MM.1S (cell line): ENCODE results near the gene POLR1B.

Experiments used
- DNase-seq: peaks from one replicate; pipeline ENCODE4 v3.0.0-alpha.2; 2015
- H2AFZ ChIP-seq: fragments of 300-600 bp; sonication (generic); 2 replicates; pipeline ENCODE4 v1.6.0; 2016; ENCODE audit warnings: antibody characterized with exemption, low read length
- H3F3A ChIP-seq: fragments of 300-600 bp; sonication (generic); 2 replicates; pipeline ENCODE4 v1.6.1; 2016; ENCODE audit warnings: mild to moderate bottlenecking, antibody characterized with exemption, low read length, moderate library complexity, mixed read lengths; ENCODE audit not compliant: insufficient read depth
- H3K27ac ChIP-seq: fragments of 300-600 bp; sonication (generic); 2 replicates; pipeline ENCODE4 v1.5.1; 2016; ENCODE audit warnings: mild to moderate bottlenecking, low read length
- H3K27me3 ChIP-seq: fragments of 300-600 bp; sonication (generic); replicated peaks from 2 replicates; pipeline ENCODE4 v1.6.0; 2016; ENCODE audit warnings: low read length; ENCODE audit not compliant: insufficient read depth
- H3K36me3 ChIP-seq: fragments of 300-600 bp; sonication (generic); replicated peaks from 2 replicates; pipeline ENCODE4 v1.6.1; 2016; ENCODE audit warnings: mild to moderate bottlenecking, low read length, mixed read lengths; ENCODE audit not compliant: insufficient read depth
- H3K4me1 ChIP-seq: fragments of 300-600 bp; sonication (generic); 2 replicates; pipeline ENCODE4 v1.6.1; 2016; ENCODE audit warnings: low read length, mixed read lengths
- H3K4me2 ChIP-seq: fragments of 300-600 bp; sonication (generic); 2 replicates; pipeline ENCODE4 v1.6.0; 2016; ENCODE audit warnings: low read depth, low read length
- H3K4me3 ChIP-seq: fragments of 300-600 bp; sonication (generic); 2 replicates; pipeline ENCODE4 v1.5.1; 2016; ENCODE audit warnings: low read length, mixed read lengths
- H3K79me2 ChIP-seq: fragments of 300-600 bp; sonication (generic); 2 replicates; pipeline ENCODE4 v1.6.1; 2016; ENCODE audit warnings: mixed run types, low read length, mixed read lengths
- H3K9ac ChIP-seq: fragments of 300-600 bp; sonication (generic); 2 replicates; pipeline ENCODE4 v1.6.1; 2016; ENCODE audit warnings: low read length, mixed read lengths
- H3K9me2 ChIP-seq: fragments of 300-600 bp; sonication (generic); replicated peaks from 2 replicates; pipeline ENCODE4 v1.6.1; 2016; ENCODE audit warnings: mild to moderate bottlenecking, low read length, mixed read lengths; ENCODE audit not compliant: insufficient read depth
- H3K9me3 ChIP-seq: fragments of 300-600 bp; sonication (generic); replicated peaks from 2 replicates; pipeline ENCODE4 v1.6.1; 2016; ENCODE audit warnings: mild to moderate bottlenecking, low read length, mixed read lengths; ENCODE audit not compliant: insufficient read depth
- H4K20me1 ChIP-seq: fragments of 300-600 bp; sonication (generic); 2 replicates; pipeline ENCODE4 v1.6.1; 2016; ENCODE audit warnings: mild to moderate bottlenecking, low read length, moderate library complexity, mixed read lengths; ENCODE audit not compliant: insufficient read depth
- CTCF ChIP-seq: fragments of 300-600 bp; sonication (generic); IDR thresholded peaks from 2 replicates; pipeline ENCODE4 v1.5.1; 2016; ENCODE audit warnings: antibody characterized with exemption, low read length, mixed read lengths
- EZH2 ChIP-seq: fragments of 300-600 bp; sonication (generic); optimal IDR thresholded peaks from 2 replicates; pipeline ENCODE3; 2017; ENCODE audit warnings: low read depth, mild to moderate bottlenecking, antibody characterized with exemption, low read length, mixed read lengths
- EZH2phosphoT487 ChIP-seq: fragments of 300-600 bp; sonication (generic); IDR thresholded peaks from 2 replicates; pipeline ENCODE4 v1.6.1; 2018; ENCODE audit warnings: antibody characterized with exemption, low read length

Gene POLR1B

GRCh38 chr2:112622528-112622849, 80.2 kb downstream of the POLR1B start:
- H2AFZ ChIP-seq = no peak overlapping the region
- H3K36me3 ChIP-seq = no peaks in the 10 kb centered on the region
- H3K4me1 ChIP-seq = peaks cover 10% of the 10 kb centered on the region
- H3K4me3 ChIP-seq = no peak overlapping the region
- H3K27ac ChIP-seq = no peak overlapping the region
- H3K9me2 ChIP-seq = no peaks in the 10 kb centered on the region
- H3K9me3 ChIP-seq = no peaks in the 10 kb centered on the region
- no peak overlapping the region for H3K9ac ChIP-seq
- no peak for TF ChIP-seq CTCF
- no peak for TF ChIP-seq EZH2phosphoT487
- TF ChIP-seq EZH2 = no peak
- H3K4me2 ChIP-seq = no peak overlapping the region
- H3K79me2 ChIP-seq = no peaks in the 10 kb centered on the region
- DNase-seq = no peak
- H4K20me1 ChIP-seq = no peaks in the 10 kb centered on the region
- peaks cover 9% of the 10 kb centered on the region for H3K27me3 ChIP-seq
- peaks cover 4% of the 10 kb centered on the region for H3F3A ChIP-seq

- H3K36me3 ChIP-seq = no peaks in the 10 kb centered on the region
- H2AFZ ChIP-seq = no peak overlapping the region
- peak; percentile 59 for DNase-seq
- H3K9ac ChIP-seq = no peak overlapping the region
- peaks cover 4% of the 10 kb centered on the region for H3F3A ChIP-seq
- H3K27me3 ChIP-seq = peaks cover 24% of the 10 kb centered on the region
- no peaks in the 10 kb centered on the region for H3K9me2 ChIP-seq
- H3K9me3 ChIP-seq = no peaks in the 10 kb centered on the region
- H3K4me2 ChIP-seq = no peak overlapping the region; the same call in 1 of the 2 replicates
- no peaks in the 10 kb centered on the region for H3K79me2 ChIP-seq
- TF ChIP-seq EZH2phosphoT487 = no peak
- TF ChIP-seq EZH2 = no peak
- TF ChIP-seq CTCF = no peak
- no peaks in the 10 kb centered on the region for H4K20me1 ChIP-seq
- H3K27ac ChIP-seq = no peak overlapping the region
- H3K4me3 ChIP-seq = no peak overlapping the region
- peaks cover 10% of the 10 kb centered on the region for H3K4me1 ChIP-seq
Measured at GRCh38 chr2:112623913-112624777, 81.9 kb downstream of the POLR1B start.

GRCh38 chr2:112625474-112626114, 83.3 kb downstream of the POLR1B start:
- no peak for DNase-seq
- peaks cover 4% of the 10 kb centered on the region for H3F3A ChIP-seq
- H2AFZ ChIP-seq = no peak overlapping the region
- H3K36me3 ChIP-seq = no peaks in the 10 kb centered on the region
- no peaks in the 10 kb centered on the region for H3K9me3 ChIP-seq
- H3K9me2 ChIP-seq = no peaks in the 10 kb centered on the region
- H3K27ac ChIP-seq = no peak overlapping the region
- H3K27me3 ChIP-seq = peaks cover 38% of the 10 kb centered on the region
- no peaks in the 10 kb centered on the region for H3K79me2 ChIP-seq
- H3K4me3 ChIP-seq = no peak overlapping the region
- no peak for TF ChIP-seq EZH2phosphoT487
- no peak for TF ChIP-seq CTCF
- no peak for TF ChIP-seq EZH2
- H3K9ac ChIP-seq = no peak overlapping the region
- peaks cover 10% of the 10 kb centered on the region for H3K4me1 ChIP-seq
- no peak overlapping the region for H3K4me2 ChIP-seq
- no peaks in the 10 kb centered on the region for H4K20me1 ChIP-seq
